OCI-LY7 (cell line): ENCODE measurements around the gene SEZ6L. TPM values are rescaled to one million over a fixed set of nuclear protein-coding genes. Genes with fewer than 3 reads are reported as not detected.

ENCODE experiments used
- BruUV-seq: library from RNA; stranded (reverse); fragments of 400-500 nt; replicated peaks from 2 replicates; lab custom pipeline; 2021; lab: Mats Ljungman, UMichigan
- CTCF ChIA-PET: fragments of 300-600 bp; sonication (Branson Sonifier 250); formaldehyde crosslinking; loops from one replicate; lab custom pipeline; 2022; ENCODE audit warnings: antibody characterized with exemption; ENCODE audit not compliant: unreplicated experiment; lab: Charles Lee
- POLR2A ChIA-PET: fragments of 300-600 bp; sonication (Branson Sonifier 250); formaldehyde crosslinking; loops from one replicate; lab custom pipeline; 2022; ENCODE audit warnings: antibody characterized with exemption; lab: Charles Lee
- DNase-seq: peaks from one replicate; pipeline ENCODE4 v3.0.0-alpha.2; 2015; ENCODE audit warnings: low spot score
- H2AFZ ChIP-seq: fragments of 200-600 bp; sonication (generic), shearing (Covaris generic); 2 replicates; pipeline ENCODE4 v1.6.1; 2014; ENCODE audit warnings: mild to moderate bottlenecking, antibody characterized with exemption, low read length, moderate library complexity
- H3K27ac ChIP-seq: fragments of 200-600 bp; sonication (generic); 2 replicates; pipeline ENCODE4 v1.5.1; 2014; ENCODE audit warnings: mixed run types, low read depth, mild to moderate bottlenecking, moderate library complexity, low read length, inconsistent platforms; ENCODE audit not compliant: poor library complexity, severe bottlenecking
- H3K36me3 ChIP-seq: fragments of 200-600 bp; sonication (generic); 2 replicates; pipeline ENCODE4 v1.6.1; 2014; ENCODE audit warnings: mild to moderate bottlenecking, antibody characterized with exemption, low read length, moderate library complexity, mixed read lengths; ENCODE audit not compliant: insufficient read depth
- H3K4me1 ChIP-seq: fragments of 200-600 bp; sonication (generic); 2 replicates; pipeline ENCODE4 v1.5.1; 2014; ENCODE audit warnings: mild to moderate bottlenecking, low read length; ENCODE audit not compliant: insufficient read depth, poor library complexity, severe bottlenecking
- H3K4me2 ChIP-seq: fragments of 200-600 bp; sonication (generic); 2 replicates; pipeline ENCODE4 v1.6.1; 2014; ENCODE audit warnings: mild to moderate bottlenecking, low read length
- H3K4me3 ChIP-seq: fragments of 200-600 bp; sonication (generic); 2 replicates; pipeline ENCODE4 v1.5.1; 2014; ENCODE audit warnings: mild to moderate bottlenecking, low read depth, low read length; ENCODE audit not compliant: poor library complexity, severe bottlenecking
- H3K79me2 ChIP-seq: fragments of 200-600 bp; sonication (generic); 2 replicates; pipeline ENCODE4 v1.6.1; 2016; ENCODE audit warnings: low read depth, mild to moderate bottlenecking, low read length, moderate library complexity, mixed read lengths; ENCODE audit not compliant: insufficient read depth
- H3K9me2 ChIP-seq: fragments of 200-600 bp; sonication (generic); 2 replicates; pipeline ENCODE4 v1.6.1; 2016; ENCODE audit warnings: mild to moderate bottlenecking, low read length, mixed read lengths; ENCODE audit not compliant: insufficient read depth
- H3K9me3 ChIP-seq: fragments of 200-600 bp; sonication (generic); 2 replicates; pipeline ENCODE4 v1.6.1; 2014; ENCODE audit warnings: mild to moderate bottlenecking, mixed run types, low read length, mixed read lengths
- H4K20me1 ChIP-seq: fragments of 200-600 bp; sonication (generic); 2 replicates; pipeline ENCODE4 v1.6.1; 2014; ENCODE audit warnings: mild to moderate bottlenecking, antibody characterized with exemption, low read length, moderate library complexity, mixed read lengths; ENCODE audit not compliant: insufficient read depth
- EZH2phosphoT487 ChIP-seq: fragments of 200-600 bp; sonication (generic); IDR thresholded peaks from 2 replicates; pipeline ENCODE4 v1.6.1; 2018; ENCODE audit warnings: low read depth, borderline replicate concordance, mild to moderate bottlenecking, mixed run types, antibody characterized with exemption, low read length, moderate library complexity, mixed read lengths
- intact Hi-C: fragments of 100-400 bp; cut with micrococcal nuclease; formaldehyde crosslinking; loops from one replicate; pipeline ENCODE4 v1.10.0; 2022; ENCODE audit not compliant: unreplicated experiment
- total RNA-seq, 2 experiments: library from RNA; depleted of rRNA in 1 of 2; stranded (reverse); fragments of >200 nt in 1 of 2; shearing (Covaris generic) in 1 of 2; gene quantifications; 2 replicates each; pipeline ENCODE4 v1.2.3, GENCODE V29; 2014 to 2022
- TF ChIP-seq, protein P1 (sequence below): fragments of 200-600 bp; sonication (generic); conservative IDR thresholded peaks from 2 replicates; pipeline ENCODE4 v1.5.1; 2014; ENCODE audit warnings: mild to moderate bottlenecking, antibody characterized with exemption, low read length, moderate library complexity, mixed read lengths

SEZ6L gene
- total RNA-seq, 2 experiments from 2014 or later, result not detected

DNA sequence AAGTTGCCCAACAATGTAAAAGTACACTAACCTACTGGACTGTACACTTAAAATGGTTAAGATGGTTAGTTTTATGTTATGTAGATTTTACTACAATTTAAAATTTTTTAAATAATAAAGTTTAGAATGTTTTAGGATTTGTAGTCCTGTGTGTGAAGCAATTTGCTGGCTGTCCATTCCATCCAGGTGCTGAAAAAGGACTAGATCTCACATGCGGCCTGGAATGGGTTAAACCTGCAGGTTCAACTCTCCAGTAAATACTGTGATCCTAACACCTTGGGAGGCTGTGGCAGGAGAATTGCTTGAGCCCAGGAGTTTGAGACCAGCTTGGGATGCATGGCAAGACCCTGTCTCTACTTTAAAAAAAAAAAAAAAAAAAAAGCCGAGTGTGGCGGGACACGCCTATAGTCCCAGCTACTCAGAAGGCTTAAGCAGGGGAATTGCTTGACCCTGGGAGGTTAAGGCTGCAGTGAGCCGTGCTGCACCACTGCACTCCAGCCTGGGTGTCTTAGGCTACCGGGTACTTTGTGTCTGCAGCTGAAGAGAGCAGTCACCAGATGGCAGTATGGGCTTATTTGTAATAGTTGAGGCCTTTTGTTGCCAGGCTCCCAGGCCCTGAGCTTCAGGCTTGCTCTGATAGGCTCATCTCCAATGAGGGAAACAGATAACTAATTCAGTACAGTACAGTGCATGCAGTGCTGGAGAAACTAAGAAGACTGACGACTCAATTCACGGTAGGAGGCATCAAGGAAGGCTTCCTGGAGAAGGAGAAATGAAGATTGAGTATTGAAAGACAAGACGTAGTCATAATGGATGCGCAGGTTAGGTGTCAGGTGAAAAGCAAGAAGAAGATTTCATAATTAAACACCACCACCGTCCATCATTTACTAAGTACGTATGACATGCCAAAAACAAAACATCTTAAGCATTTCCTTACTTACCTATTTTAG, 195.1 kb downstream of the SEZ6L start:
- TF ChIP-seq, protein P1, sequence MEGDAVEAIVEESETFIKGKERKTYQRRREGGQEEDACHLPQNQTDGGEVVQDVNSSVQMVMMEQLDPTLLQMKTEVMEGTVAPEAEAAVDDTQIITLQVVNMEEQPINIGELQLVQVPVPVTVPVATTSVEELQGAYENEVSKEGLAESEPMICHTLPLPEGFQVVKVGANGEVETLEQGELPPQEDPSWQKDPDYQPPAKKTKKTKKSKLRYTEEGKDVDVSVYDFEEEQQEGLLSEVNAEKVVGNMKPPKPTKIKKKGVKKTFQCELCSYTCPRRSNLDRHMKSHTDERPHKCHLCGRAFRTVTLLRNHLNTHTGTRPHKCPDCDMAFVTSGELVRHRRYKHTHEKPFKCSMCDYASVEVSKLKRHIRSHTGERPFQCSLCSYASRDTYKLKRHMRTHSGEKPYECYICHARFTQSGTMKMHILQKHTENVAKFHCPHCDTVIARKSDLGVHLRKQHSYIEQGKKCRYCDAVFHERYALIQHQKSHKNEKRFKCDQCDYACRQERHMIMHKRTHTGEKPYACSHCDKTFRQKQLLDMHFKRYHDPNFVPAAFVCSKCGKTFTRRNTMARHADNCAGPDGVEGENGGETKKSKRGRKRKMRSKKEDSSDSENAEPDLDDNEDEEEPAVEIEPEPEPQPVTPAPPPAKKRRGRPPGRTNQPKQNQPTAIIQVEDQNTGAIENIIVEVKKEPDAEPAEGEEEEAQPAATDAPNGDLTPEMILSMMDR, result peak; percentile 88
- no peak for TF ChIP-seq EZH2phosphoT487
- DNase-seq, result peak; percentile 88
- ChIA-PET CTCF (interaction anchor here (0.6 to 1.6 kb wide), 4 partner anchors 95 to 285 kb away, joined by 3 to 24 read pairs (median 6); partner anchors contain the start of gene TPST2), POLR2A (interaction anchor here (0.7 kb wide), 1 partner anchor 692 kb away, joined by 3 read pairs; no protein-coding TSS in a partner anchor)
- H3K4me3 ChIP-seq, result no peak overlapping the region
- no peaks in the 10 kb centered on the region for H3K79me2 ChIP-seq
- H2AFZ ChIP-seq, result no peak overlapping the region
- H3K27ac ChIP-seq, result no peak overlapping the region
- H4K20me1 ChIP-seq, result no peaks in the 10 kb centered on the region
- H3K4me2 ChIP-seq, result no peak overlapping the region
- H3K9me3 ChIP-seq, result no peaks in the 10 kb centered on the region
- intact Hi-C loops, result loop anchor here (1.0 to 10.0 kb wide), 2 partner anchors 97 to 310 kb away; no protein-coding TSS in a partner anchor
- no peaks in the 10 kb centered on the region for H3K36me3 ChIP-seq
- BruUV-seq, result no TSS peak
- H3K9me2 ChIP-seq, result no peaks in the 10 kb centered on the region
- H3K4me1 ChIP-seq, result no peaks in the 10 kb centered on the region

DNA sequence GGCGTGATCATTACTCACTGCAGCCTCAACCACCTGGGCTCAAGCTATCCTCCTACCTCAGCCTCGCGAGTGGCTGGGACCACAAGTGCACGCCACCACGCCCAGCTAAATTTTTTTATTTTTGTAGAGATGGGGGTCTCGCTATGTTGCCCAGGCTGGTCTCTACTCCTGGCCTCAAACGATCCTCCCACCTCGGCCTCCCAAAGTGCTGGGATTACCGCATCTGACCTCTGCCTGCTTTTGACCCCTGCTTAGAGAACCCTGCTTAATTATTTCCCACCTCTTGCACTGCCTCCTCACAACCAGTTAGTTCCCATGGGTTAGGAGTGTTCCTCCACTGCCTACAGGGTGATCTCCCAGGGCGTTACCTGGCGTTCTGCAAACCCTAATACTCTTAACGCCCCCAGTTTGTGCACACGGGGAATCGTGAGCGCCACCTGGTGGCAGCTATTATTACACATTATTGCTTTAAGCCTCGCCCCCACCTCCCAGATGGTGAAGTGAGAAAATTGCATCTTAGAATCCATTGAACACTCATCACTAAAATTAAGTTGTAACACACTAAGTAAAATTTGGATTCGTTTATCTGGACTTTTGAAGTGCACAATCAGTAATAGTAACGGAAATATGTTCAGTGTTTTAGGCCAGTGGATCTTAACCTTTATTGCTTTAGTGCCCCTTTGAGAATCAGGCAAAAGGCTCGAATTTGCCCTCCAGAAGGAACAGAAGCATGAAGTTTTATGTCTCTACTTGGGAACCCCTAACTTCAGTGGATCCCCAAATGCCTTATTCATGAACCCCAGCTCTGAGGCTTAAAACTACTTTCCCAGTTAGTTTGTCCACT, 198.4 kb downstream of the SEZ6L start:
- BruUV-seq, result no TSS peak
- H3K36me3 ChIP-seq, result no peaks in the 10 kb centered on the region
- H4K20me1 ChIP-seq, result no peaks in the 10 kb centered on the region
- ChIA-PET CTCF (no interaction called here), POLR2A (no interaction called here)
- intact Hi-C loops, result loop anchor here (10.0 kb wide), 1 partner anchor 307 kb away; no protein-coding TSS in a partner anchor
- no peak overlapping the region for H2AFZ ChIP-seq
- no peak for TF ChIP-seq EZH2phosphoT487
- TF ChIP-seq, protein P1, result peak; percentile 99
- H3K4me2 ChIP-seq, result no peak overlapping the region
- H3K4me1 ChIP-seq, result no peaks in the 10 kb centered on the region
- no peaks in the 10 kb centered on the region for H3K9me2 ChIP-seq
- no peak overlapping the region for H3K27ac ChIP-seq
- peak; percentile 76 for DNase-seq
- H3K79me2 ChIP-seq, result no peaks in the 10 kb centered on the region
- no peak overlapping the region for H3K4me3 ChIP-seq
- no peaks in the 10 kb centered on the region for H3K9me3 ChIP-seq
